Left ventricle myocardium inferior (tissue), 1 donor: ENCODE data around the gene RPUSD1. TPM values are rescaled to one million over a fixed set of nuclear protein-coding genes. Genes with fewer than 3 reads are reported as not detected.

Experiments
- DNase-seq: peaks from one replicate; pipeline ENCODE4 v3.0.0-alpha.2; 2020
- H3K27ac ChIP-seq: fragments of 200-600 bp; replicated peaks from 2 replicates; pipeline ENCODE4 v1.8.0; 2021
- H3K27me3 ChIP-seq: fragments of 200-600 bp; 2 replicates; pipeline ENCODE4 v1.8.0; 2021; ENCODE audit warnings: low read depth
- H3K36me3 ChIP-seq: fragments of 200-600 bp; 2 replicates; pipeline ENCODE4 v1.8.0; 2021
- H3K4me1 ChIP-seq: fragments of 200-600 bp; 2 replicates; pipeline ENCODE4 v1.8.0; 2021
- H3K4me3 ChIP-seq: fragments of 200-600 bp; 2 replicates; pipeline ENCODE4 v1.8.0; 2021; ENCODE audit warnings: mild to moderate bottlenecking, moderate library complexity
- H3K9me3 ChIP-seq: fragments of 200-600 bp; replicated peaks from 2 replicates; pipeline ENCODE4 v1.8.0; 2021
- CTCF ChIP-seq: fragments of 200-600 bp; IDR thresholded peaks from 2 replicates; pipeline ENCODE4 v1.8.0; 2021; ENCODE audit warnings: antibody characterized with exemption, mild to moderate bottlenecking, borderline replicate concordance
- intact Hi-C: fragments of 100-400 bp; cut with micrococcal nuclease; formaldehyde crosslinking; loops from one replicate; pipeline ENCODE4 v1.11.0; 2022
- total RNA-seq: library from RNA; stranded (reverse); fragmentation: NEBNext Ultra II Directional; extraction: Animal tissue kit (Norgen Biotek cat#: 25700); gene quantifications from one replicate; pipeline ENCODE4 v1.2.1, GENCODE V29; 2021
- donor health status: DM: no; HTN: yes; CAD: no; lungs with severe emphysema.

The RPUSD1 gene
- total RNA-seq, 1 donor from 2014 or later = 10.6 TPM

DNA sequence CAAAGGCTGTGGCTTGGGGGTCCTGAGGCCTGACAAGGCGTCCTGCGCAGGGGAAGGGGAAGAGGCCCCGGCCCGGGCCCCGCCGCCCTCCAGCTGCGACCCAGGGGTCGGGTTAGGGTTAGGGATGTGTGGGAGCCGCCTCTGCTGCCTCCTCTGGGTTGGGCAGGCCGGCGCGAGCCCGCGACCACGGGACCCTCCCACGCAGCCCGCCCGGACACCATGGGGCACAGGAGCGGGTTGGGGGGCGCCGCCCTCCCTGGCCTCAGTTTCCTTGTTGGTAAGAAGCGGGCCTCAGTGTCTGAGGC, 47.8 kb downstream of the RPUSD1 start:
- intact Hi-C loops = no loop called here
- TF ChIP-seq CTCF = no peak
- Histone ChIP-seq H3K36me3 (peaks cover 34% of the 10 kb centered on the region), H3K27ac (peak overlapping the region; percentile 84), H3K4me3 (peak overlapping the region; percentile 100), H3K9me3 (no peaks in the 10 kb centered on the region), H3K4me1 (peaks cover 21% of the 10 kb centered on the region), H3K27me3 (peaks cover 36% of the 10 kb centered on the region)
- DNase-seq = no peak

DNA sequence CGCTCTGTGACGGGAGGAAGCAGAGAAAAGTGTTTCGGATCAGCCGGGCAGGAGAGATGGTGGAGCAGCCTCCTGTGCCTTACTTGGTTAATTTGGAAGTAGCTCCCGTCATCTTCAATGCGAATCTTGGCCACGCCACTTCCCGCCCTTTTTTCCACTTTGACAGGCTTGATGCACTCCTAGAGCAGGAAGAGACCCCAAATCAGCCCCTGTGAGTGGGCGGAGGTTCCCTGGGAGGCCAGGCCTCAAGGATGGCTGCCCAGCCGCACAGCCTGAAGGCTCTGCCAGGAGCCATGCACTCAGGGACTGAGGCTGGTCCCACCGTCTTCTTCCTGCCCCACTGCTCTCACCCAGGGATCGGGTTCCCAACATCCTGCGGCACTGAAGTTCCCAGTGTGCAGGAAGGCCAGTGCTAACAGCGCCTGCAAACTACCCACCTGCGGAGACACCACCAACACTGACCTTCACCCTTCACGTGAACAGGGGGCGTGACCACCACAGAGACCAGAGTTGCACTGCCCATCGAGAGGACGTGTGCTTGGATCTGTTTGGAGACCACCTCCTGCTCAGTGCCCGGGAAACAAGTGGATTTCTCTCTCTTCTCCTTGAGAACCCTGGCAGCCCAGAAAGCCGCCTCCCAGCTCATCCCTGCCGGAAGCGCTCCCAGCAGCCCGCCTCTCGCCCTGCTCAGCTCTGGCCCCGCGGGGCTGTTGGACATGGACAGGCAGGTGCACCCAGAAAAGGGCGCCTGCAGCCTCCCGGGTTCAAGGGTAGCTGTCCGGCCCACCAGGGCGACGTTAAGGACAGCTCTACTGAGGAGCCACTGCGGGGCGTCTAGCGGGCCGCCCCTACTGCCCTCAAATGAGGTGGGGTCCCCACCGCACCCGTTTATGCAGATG, 48.4 kb downstream of the RPUSD1 start:
- no peak for DNase-seq
- Histone ChIP-seq H3K27ac (peak overlapping the region; percentile 84), H3K4me1 (peaks cover 21% of the 10 kb centered on the region), H3K9me3 (no peaks in the 10 kb centered on the region), H3K36me3 (peaks cover 40% of the 10 kb centered on the region), H3K4me3 (peak overlapping the region; percentile 100), H3K27me3 (peaks cover 30% of the 10 kb centered on the region)
- intact Hi-C loops = no loop called here
- TF ChIP-seq CTCF = no peak

GRCh38 chr16:736936-737481, 51.2 kb downstream of the RPUSD1 start:
- H3K4me3 ChIP-seq = no peak overlapping the region
- H3K36me3 ChIP-seq = peaks cover 68% of the 10 kb centered on the region
- intact Hi-C loops = no loop called here
- peaks cover 21% of the 10 kb centered on the region for H3K4me1 ChIP-seq
- H3K9me3 ChIP-seq = no peaks in the 10 kb centered on the region
- DNase-seq = no peak
- H3K27ac ChIP-seq = no peak overlapping the region
- H3K27me3 ChIP-seq = peaks cover 3% of the 10 kb centered on the region
- TF ChIP-seq CTCF = no peak

- intact Hi-C loops = no loop called here
- Histone ChIP-seq H3K27ac (no peak overlapping the region), H3K9me3 (no peaks in the 10 kb centered on the region), H3K27me3 (no peaks in the 10 kb centered on the region), H3K4me1 (peaks cover 17% of the 10 kb centered on the region), H3K36me3 (peaks cover 72% of the 10 kb centered on the region), H3K4me3 (no peak overlapping the region)
- DNase-seq = no peak
- TF ChIP-seq CTCF = no peak
Observed at GRCh38 chr16:735982-736453, 52.2 kb downstream of the RPUSD1 start.

DNA sequence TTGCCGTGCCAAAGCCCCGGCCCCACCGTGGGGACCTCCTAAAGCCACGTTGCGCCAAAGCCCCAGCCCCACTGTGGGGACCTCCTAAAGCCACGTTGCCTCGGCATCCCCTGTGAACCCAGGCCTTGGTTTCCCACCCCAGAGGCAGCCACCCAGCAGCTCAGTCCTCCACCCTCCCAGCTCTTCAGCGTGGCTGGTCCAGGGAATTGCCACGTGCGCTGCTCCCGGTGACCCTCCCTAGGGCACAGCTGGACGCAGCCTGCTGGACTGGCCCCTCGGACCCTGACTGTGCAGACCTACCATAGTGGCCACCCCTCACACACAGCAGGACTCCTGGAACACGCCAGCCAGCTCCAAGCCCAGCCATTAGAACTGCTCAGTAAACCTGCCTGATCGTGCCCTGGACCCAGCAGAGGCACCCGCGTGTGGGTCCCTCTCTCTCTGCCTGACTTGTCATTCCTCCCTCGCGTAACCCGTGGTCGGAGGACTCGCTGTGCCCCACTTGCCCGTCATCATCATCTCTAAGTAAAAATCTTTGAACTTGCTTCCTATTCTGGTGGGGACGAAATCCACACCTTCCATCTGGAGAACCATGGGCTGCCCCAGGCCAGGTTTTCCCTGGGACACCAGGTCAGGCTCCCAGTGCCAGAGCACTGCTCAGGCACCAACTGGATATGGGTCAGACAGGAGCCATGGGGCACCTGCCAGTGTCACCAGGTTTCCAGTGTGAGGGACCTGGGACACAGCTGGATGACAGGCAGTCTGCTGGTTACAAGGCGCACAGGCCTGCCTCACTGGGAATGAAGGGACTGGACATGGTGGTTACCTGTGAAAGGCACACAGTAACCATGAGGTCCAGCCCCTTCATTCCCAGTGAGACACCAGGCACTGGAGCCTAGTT, 53.0 kb downstream of the RPUSD1 start:
- H3K4me1 ChIP-seq = peaks cover 10% of the 10 kb centered on the region
- DNase-seq = no peak
- no peak for TF ChIP-seq CTCF
- no peak overlapping the region for H3K4me3 ChIP-seq
- H3K9me3 ChIP-seq = no peaks in the 10 kb centered on the region
- H3K27me3 ChIP-seq = no peaks in the 10 kb centered on the region
- H3K36me3 ChIP-seq = peaks cover 76% of the 10 kb centered on the region
- H3K27ac ChIP-seq = no peak overlapping the region
- intact Hi-C loops = no loop called here
